ENCODE results near the gene ETV6.

DNA sequence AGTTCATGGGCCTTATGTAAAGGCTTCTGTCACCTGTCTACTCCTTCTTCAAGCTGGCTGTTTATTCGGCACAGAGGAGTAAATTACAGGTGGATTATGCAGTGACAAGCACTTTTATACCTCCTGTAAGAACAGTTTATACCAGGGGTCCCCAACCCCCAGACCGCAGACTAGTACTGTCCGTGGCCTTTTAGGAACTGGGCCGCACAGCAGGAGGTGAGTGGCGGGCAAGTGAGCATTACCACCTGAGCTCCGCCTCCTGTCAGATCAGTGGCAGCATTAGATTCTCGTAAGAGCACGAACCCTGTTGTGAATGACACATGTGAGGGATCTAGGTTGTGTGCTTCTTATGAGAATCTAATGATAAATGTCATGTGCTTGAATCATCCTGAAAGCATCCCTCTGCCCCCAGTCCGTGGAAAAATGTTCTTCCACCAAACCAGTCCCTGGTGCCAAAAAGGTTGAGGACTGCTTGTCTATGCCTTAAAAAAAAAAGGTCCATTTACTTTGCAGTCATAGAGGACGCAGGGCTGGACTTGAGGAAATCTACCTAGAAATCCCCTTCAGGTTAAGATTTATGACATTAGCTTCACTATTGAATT is 78.8 kb downstream of the ETV6 start:
- TF ChIP-seq, protein P1, sequence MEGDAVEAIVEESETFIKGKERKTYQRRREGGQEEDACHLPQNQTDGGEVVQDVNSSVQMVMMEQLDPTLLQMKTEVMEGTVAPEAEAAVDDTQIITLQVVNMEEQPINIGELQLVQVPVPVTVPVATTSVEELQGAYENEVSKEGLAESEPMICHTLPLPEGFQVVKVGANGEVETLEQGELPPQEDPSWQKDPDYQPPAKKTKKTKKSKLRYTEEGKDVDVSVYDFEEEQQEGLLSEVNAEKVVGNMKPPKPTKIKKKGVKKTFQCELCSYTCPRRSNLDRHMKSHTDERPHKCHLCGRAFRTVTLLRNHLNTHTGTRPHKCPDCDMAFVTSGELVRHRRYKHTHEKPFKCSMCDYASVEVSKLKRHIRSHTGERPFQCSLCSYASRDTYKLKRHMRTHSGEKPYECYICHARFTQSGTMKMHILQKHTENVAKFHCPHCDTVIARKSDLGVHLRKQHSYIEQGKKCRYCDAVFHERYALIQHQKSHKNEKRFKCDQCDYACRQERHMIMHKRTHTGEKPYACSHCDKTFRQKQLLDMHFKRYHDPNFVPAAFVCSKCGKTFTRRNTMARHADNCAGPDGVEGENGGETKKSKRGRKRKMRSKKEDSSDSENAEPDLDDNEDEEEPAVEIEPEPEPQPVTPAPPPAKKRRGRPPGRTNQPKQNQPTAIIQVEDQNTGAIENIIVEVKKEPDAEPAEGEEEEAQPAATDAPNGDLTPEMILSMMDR (IDR thresholded peaks at IDR 0.05) = no peak
- TF ChIP-seq POLR2A (IDR thresholded peaks at IDR 0.05) (no peak), POLR2AphosphoS5 (IDR thresholded peaks at IDR 0.05; ENCODE audit: insufficient read depth in 1 of 2, low read depth in 1 of 2) (no peak)

All from vagina (tissue), 2 donors.